GM18502 (cell line): ENCODE results near the gene UNC119.
"Not testable (repeated sequence)": the region's sequence is repeated elsewhere in the genome, so short reads cannot be mapped to it uniquely, and the experiment has no call there.

Source experiments
- ATAC-seq: cut with Tn5 transposase; IDR thresholded peaks from one replicate; pipeline ENCODE4 v1.9.1; 2021; ENCODE audit warnings: mild to moderate bottlenecking; ENCODE audit not compliant: unreplicated experiment, poor library complexity

Gene UNC119

DNA sequence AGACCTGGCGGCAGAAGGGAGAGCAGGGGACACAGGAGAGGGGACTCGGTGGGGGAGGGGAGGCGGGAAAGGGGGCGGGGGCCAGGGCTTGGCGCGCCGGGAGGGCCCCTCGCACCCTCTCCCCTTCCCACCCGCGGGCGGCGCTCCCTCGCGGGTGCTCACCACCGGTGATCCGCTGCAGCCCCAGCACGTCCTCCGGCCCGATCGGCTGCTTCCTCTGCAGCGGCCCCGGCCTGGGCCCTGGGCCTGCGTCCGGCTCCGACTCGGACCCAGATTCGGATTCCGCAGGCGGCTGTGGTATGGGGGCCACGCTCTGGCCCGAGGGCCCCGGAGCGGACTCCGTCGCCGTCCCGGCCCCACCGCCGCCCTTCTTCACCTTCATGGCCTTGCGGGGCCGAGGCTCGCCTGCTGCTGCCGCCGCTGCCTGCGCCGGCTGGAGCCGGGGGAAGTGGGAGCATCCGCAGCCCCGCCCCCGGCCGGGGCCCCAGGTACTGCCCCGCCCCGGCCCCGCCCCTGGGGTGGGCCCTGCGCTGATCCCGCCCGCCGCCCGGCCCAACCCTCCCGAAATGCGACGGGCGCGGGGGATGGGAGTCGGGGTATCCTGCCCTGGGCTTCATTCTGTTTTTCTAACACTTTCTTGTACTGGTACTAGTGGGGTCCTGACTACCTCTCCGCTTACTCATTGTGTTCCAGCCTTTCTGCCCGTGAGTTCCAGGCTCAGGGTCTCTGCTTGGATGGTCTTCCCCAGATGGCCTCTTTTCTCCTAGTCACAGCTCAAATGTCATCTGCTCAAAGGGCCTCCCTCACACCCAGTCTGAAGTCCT, at the start of gene UNC119:
Gene UNC119, minus strand, starts transcription at position 449 of the 824 bp plus-strand sequence. Its CDS starts 67 bp downstream, at position 382.
- peak; percentile 59 for ATAC-seq

DNA sequence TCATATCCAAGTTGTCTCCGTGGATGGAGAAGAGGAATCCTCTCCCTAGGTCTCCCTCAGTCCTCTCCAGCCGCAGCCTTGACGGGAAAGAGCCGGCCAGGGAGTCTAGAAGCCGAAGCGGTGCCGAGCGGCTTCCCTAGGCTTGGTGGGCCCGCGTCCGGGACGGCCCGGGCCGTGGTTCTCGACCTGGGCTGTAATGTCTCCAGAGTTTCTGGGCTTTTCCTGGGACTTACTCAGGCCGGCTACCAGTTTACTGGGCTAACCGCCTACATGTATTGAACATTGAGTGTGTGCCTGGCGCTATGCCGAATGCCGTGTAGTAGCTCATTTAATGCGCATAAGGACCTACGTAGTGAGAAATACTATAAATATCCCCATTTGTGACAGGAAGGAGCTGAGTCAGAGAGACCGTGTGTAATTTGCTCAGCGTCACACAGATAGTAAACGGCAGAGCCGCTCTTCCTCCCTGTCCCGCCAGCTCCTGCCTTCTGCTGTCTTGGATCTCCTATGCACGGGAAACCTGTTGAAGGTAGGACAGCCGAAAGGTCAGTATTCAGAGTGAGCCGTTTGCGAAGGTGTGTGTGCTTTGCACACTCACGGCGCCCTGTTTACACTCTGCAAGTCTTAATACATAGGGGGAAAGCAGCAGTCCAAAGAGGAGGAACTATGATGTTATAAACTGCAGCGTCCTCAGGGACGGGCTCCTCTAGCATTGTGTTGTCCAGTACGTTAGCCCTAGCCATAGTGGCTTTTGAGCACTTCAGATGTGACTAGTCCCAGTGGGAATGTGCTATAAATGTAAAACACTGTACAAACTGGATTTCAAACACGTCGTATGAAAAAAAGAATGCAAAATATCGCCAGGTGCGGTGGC, 47.1 kb upstream of the UNC119 start:
- ATAC-seq: peak; percentile 49

DNA sequence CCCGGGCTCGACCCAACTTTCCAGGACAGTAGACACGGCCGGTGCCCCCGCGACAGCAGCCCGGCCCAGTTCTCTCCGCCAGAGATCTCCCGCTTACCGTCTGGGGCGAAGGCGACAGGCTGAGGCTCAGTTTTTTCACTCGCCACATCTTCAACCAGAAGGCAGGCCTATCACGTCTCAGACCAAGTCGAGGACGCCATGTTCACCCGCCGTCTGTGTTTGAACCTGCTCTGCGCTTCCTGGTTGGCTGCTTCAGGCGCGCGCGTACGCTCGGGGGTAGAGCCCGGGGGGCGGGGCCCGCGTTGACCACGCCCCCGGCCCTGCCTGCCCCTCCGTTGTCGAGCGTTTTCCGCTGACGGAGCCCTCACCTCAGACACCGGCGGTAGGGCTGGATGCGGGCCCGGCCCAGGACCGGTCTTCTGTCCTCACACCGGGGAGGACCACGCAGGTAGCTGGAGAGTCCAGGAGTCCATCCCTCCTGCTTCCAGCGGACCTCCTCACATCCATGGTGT, 46.4 kb upstream of the UNC119 start, which contains the start of gene SPAG5:
Gene SPAG5, minus strand, starts transcription at position 227 of the 512 bp plus-strand sequence. Its CDS starts 79 bp downstream, at position 148.
- peak; percentile 84 for ATAC-seq

DNA sequence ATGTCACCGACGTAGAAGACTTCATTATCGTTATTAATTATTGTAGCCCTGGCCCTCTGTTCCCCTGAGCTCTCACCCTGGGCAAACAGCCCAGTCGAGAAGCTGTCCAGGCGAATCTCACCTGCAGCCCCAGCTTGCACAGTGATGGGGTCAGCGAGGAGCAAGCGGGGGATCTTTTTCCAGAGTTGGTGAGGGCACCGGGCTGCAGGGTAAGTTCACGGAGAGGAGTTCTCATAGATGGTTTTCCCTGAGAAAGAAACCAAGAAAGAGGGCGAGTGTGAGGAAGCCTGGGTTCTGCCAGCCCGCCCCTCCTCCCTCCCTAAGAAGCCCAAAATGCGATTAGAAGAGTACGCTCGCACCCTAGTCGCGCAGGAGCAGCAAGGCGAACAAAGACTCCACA, 46.0 kb upstream of the UNC119 start:
- ATAC-seq: peak; percentile 7

DNA sequence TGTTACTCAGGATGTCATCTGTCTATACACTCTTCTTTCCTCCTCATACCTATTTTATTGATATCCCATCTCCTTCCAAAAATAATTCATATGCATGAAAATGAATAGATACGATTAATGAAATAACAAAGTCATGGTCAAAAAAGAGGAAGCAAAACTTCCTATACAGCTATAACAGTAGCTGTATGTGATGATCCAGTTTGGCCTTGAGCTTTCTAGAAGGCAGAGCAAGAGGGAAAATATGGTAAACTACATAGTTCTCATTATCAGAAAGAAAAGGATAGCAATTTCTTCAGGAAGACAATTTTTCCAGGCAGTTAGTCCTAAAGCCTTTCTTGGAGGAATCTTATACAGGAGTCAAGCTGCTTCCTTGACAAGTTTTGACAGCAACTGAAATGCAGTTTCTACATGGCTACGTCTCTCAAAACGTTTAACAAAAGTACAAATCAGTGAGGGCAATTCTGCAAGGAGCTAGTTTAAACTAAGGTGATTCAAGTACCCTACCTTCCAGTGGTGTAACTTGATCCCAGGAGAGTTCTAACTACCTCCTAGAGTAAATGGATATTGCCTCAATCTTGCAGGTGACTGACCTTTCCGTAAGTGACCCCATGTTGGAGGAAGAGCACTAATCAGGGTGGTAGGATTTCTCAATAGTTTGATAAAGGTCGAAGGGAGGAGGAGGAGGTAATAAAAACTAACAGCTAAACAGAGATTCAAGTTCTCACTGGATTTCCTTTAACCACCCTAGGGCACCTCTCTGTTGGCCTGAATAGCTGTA, 45.4 kb upstream of the UNC119 start:
- no peak for ATAC-seq

DNA sequence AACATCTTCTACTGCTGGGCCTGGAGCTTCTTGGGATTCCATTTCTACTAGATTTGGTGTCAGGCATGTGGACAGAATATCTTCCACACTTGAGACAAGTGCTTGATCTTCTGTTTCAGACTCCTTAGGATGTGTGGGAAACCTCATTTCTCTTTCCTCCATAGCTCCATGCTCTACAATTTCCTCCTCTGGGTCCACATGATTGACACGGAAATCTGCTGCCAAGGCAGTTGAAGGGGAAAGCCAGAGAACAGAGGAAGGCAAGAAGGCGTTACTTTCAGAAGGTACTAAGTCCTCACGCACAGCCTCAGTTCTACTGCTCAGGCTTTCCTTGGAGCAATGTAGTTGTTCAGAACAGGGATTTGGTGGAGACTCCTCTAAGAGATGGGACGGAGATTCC, 39.8 kb upstream of the UNC119 start:
- ATAC-seq: no peak

DNA sequence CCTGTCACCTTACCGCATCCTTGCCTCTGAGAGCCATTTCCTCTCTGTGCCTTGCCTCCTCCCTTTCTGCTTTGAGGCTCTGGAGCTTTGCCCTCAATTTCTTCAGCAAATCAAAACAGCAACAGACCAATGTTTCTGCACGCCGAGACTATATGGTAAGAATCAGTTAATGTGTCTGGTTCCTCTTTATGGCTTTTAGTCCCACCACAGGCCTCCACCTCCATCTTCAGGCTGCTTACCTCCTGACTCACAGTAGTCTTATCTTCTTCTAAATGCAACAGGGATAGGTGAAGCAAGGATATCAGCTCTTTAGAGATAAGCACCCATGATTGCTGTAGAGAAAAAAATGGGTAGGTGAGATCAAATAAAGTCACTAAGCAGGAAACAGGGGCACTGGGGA, 33.4 kb upstream of the UNC119 start:
- ATAC-seq: no peak

DNA sequence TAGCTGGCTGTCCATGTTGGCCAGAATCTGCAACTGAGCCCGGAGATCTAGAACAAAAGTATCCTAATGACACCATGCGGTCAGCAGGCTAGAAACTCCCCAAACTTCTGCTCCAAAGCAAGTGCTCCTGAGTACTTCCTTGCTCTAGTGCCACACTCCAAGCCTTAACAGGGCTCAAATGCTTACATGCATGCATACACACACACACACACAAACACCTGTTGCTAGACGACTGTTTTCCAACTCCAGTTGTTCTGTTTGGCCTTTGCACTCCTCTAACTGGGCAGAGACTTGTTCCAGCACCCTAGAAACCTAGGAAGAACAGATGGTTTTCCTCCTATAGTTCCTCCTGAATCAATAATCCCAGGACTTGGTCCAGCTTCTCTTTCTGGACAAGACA, 32.0 kb upstream of the UNC119 start:
- ATAC-seq: no peak

DNA sequence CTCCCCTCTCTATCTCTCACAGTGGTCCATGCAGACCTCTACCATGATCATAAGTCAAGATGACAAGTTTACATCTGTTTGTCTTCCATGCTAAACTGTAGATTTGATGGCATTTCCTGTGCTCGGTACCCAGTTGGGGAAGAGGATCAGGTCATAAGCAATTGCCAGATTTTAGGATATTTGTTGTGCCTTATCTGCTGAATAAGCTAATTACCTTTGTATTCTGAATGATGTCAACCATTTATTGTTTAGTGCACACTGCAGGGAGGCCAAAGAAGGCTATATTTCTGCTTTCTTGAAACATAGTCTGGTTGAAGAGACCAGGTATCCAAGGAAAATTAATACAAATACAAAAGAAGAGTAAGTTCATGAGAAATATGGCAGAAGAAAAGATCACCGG, 30.1 kb upstream of the UNC119 start:
- no peak for ATAC-seq

DNA sequence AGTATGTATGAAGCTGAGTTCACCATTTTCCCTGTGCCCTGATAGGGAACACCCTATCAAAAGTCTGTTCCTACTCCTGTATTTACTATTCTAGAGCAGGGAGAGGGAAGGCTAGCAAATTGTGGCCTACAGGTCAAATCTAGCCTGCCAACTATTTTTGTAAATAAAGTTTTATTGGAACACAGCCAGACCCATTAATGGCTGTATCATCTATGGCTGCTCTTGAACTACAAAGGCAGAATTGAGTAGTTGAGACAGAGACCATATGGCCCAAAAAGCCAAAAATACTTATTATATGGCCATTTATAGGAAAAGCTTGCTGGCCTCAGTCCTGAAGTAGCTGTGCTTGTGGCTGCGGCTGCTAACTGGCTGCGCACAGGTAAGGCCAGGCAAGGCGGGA, 28.5 kb upstream of the UNC119 start:
- no peak for ATAC-seq

DNA sequence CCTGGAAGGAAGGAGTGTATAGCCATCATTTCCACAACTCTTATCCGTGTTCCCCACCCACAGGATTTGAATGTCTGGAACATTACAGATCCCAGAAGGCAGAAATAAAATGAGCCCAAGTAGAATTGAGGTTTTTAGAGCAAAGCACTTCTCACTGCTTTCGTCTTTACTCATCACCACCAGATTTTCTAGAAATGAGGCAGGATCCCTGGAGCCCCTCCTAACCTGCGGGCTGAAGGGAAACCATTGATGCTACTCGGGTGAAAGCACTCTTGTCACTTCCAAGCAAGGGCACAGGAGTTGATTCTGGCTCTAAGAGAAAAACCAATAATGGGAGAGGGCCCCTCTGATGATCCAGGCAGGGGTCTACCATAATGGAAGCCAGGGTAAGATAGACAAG, 27.1 kb upstream of the UNC119 start:
- ATAC-seq: no peak

DNA sequence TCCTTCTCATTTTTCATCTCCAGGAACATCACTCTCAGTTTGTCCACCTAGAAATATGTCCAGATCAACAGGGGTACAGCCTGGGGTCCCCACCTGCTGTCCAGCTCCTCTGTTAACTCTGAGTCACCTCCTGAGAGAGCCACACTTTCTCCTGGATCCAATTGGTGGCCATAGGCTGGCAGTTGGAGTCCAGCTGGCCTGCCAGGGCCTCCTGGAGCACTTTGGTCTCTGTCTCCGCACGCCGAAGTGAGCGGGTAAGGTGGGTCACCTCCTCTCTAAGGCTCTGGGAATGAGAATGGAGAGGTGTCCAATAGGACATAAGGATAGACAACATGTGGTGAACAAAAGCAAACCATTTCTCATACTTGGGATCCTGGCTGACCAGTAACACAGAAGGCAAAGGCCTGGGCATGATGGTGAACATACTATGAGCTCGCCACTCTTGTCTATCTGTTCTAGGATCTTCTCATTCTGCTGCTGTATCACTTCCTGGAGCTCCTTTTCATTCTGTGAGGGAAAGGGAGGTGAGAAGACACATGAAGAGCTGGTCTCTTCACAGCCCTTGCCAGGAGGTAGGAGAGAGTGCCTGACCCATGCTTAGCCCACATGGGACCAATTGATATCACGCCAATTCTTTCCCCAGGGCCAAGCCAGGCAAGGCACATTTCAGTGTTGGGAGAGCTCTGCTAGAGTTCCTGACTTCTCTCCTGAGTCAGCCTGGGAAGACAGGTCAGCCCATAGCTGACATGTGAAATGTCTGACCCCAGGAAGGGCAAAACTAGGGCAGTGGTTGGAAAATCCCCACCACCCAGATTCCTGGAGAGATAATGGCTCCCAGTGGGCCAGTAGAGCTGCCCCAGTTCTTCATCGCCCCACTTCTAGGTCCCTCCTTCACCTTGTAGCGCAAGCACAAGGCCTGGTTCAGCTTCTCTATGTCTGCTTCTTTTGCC, 26.1 kb upstream of the UNC119 start:
- ATAC-seq: no peak

DNA sequence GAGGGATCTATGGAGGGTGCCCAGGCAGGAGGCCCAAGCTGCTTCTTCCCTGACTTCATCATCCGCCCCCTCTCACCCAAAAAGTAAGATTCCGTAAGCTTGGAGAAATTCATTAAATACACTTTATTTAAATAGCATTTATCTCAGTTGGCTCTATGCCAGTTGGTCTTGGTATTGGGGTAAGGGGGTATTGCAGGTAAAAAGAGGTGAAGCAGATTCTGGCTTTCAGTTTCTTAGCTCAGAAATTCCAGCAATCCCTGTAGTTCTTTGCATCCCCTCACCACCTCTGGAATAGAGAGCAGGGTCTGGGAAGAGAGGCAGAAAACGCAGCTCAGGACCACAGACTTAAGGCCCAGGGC, 25.0 kb upstream of the UNC119 start:
- ATAC-seq: no peak

DNA sequence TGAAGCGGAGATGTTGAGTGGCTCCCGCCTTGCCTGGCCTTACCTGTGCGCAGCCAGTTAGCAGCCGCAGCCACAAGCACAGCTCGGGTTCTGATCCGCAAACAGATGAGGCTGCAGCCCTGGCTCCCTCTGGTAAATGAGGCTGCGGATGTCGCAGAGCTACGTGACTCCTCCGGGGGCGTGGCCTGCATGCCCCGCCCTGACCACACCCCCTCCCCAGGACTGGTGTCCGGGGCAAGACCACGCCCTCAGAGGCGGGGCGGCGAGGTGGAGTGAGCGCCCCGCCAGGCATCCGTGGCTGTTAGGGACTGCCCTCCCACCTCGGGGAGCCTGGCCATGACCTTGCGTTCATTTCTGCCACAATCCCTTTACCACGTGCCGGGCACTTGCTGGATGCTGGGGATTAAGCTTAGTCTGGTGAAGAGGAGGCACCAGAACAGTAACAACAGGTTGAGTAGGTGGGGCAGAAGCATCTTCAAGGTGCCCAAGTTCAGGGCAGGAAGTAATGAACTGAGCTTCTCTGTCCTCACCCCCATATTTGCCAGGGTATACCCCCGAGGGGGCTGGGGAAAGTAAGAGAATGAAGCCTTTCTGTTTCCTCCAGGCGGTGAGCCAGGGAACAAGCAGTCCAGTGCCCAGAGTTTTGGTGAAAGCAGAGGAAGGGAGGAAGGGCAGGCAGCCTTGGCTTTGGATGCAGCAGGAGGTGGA, 24.5 kb upstream of the UNC119 start, which contains the start of gene ALDOC:
Gene ALDOC, minus strand, starts transcription at position 138 of the 708 bp plus-strand sequence. CDS start 1,363 bp downstream, outside the sequence.
- peak; percentile 85 for ATAC-seq

DNA sequence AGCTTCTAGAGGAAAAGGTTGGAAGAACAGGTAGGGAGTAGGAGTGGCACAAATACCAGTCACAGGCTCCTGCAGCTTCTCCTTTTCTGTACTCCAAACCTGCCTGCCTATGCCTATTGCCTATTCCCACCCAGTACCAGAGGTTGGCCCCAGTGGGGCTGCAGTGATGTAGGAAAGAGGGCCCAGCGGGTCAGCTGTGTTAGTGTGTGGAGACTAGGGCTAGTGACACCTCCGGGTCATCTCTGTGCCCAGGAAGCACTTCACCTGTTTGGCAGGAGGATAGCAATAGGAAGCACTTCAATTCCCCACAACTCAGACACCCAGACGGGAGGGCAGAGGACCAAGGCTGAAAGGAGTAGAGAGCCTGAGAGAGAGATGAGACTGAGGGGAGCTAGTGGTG, 23.6 kb upstream of the UNC119 start:
- not testable (repeated sequence) for ATAC-seq

DNA sequence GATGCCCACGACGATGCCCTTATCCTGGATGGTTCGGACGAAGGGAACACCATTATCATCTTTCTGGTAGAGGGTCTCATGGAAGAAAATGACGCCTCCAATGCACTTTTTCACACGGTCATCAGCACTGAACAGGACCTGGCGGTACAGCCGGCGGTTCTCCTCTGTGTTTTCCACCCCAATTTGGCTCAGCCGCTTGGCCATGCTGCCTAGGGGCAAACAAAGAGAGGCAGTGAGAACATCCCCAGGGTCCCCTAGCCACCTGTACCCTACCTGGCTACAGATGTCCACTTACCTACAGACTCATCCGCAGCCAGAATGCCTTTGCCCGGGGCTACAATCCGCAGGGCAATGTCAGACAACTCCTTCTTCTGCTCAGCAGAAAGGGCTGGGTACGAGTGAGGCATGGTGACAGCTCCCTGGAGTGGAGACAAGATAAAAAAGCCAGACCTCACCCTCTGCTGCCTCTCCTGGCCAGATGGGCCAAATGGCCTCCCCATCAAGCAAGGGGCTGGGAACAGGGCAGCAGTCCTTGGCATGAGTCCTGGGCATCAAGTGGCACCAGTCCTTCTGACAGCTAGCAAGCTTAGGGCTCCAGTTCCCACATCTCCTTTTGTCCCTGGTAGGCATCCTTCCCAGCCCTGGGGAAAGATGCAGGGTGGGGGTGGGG, 22.8 kb upstream of the UNC119 start:
- ATAC-seq: no peak

DNA sequence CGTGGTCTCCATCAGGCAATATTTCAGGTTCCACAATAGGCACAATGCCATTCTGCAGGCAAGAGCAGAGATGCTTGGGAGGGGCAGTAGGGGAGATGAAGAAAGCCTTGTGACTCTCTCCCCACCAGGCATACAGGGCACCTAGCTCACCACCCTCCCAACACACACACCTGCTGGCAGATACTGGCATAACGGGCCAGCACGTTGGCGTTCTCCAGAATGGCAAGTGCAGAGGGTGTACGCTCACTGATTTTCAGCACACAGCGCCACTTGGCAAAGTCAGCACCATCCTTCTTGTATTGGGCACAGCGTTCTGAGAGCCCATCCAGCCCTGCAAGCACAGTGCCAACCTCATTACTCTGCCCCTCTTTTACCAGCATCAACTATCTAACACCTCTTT, 22.1 kb upstream of the UNC119 start:
- ATAC-seq: no peak

DNA sequence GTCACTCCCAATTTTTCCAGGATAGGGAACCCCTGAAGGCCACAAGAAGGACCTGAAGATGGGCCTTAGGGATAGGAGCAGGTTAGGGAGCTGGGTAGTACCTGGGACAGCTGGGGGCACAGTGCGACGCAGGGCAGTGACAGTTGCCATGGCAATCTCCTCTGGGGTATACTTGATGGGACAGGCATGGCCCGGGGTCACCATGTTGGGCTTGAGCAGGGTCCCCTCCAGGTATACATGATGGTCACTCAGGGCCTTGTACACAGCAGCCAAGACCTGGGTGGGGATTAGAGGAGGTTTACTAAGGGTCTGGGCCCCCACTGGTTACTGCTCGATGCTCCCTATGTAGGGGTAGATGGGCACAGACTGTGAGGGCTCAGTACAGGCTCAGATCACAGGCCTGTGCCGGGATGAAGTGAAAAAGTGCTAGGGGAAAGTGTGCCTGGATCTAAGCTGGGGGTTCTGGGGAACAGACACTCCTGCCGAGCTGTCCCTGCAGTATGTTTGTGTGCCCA, 21.6 kb upstream of the UNC119 start:
- no peak for ATAC-seq
